ENCODE data around the gene AFAP1. TPM values are rescaled to one million over a fixed set of nuclear protein-coding genes. Genes with fewer than 3 reads are reported as not detected.
A peak's percentile ranks its signal among the peaks of the same experiment; 100 is the strongest.

Gene AFAP1
- total RNA-seq, 1 donor from 2014 or later = 31.9 TPM

- no peak overlapping the region for H3K4me3 Mint-ChIP-seq (ENCODE audit: low read depth)
- no peak overlapping the region for H3K27ac Mint-ChIP-seq
- DNase-seq (ENCODE audit: low spot score, unreplicated experiment) = no peak
- no peak for TF ChIP-seq CTCF (IDR thresholded peaks at IDR 0.05; ENCODE audit: unreplicated experiment)
- H3K27me3 Mint-ChIP-seq = peaks cover 7% of the 10 kb centered on the region
- H3K36me3 Mint-ChIP-seq (ENCODE audit: insufficient read depth) = peaks cover 2% of the 10 kb centered on the region
- H3K9me3 Mint-ChIP-seq (ENCODE audit: low read depth) = peaks cover 4% of the 10 kb centered on the region
- H3K4me1 Mint-ChIP-seq (ENCODE audit: low read depth) = peaks cover 20% of the 10 kb centered on the region
These were observed 39.9 kb upstream of the AFAP1 start for GRCh38 chr4:7979652-7979968.

GRCh38 chr4:7978907-7979651, 39.4 kb upstream of the AFAP1 start:
- TF ChIP-seq CTCF (IDR thresholded peaks at IDR 0.05; ENCODE audit: unreplicated experiment) = no peak
- peaks cover 20% of the 10 kb centered on the region for H3K4me1 Mint-ChIP-seq (ENCODE audit: low read depth)
- H3K27ac Mint-ChIP-seq = peak overlapping the region; percentile 88
- H3K27me3 Mint-ChIP-seq = peaks cover 7% of the 10 kb centered on the region
- H3K36me3 Mint-ChIP-seq (ENCODE audit: insufficient read depth) = peaks cover 2% of the 10 kb centered on the region
- no peak overlapping the region for H3K4me3 Mint-ChIP-seq (ENCODE audit: low read depth)
- no peak for DNase-seq (ENCODE audit: low spot score, unreplicated experiment)
- H3K9me3 Mint-ChIP-seq (ENCODE audit: low read depth) = peaks cover 4% of the 10 kb centered on the region

- Mint-ChIP-seq H3K27me3 (peaks cover 3% of the 10 kb centered on the region), H3K36me3 (ENCODE audit: insufficient read depth) (peaks cover 2% of the 10 kb centered on the region), H3K9me3 (ENCODE audit: low read depth) (peaks cover 4% of the 10 kb centered on the region), H3K4me3 (ENCODE audit: low read depth) (no peak overlapping the region), H3K27ac (peak overlapping the region; percentile 88), H3K4me1 (ENCODE audit: low read depth) (peaks cover 20% of the 10 kb centered on the region)
- no peak for DNase-seq (ENCODE audit: low spot score, unreplicated experiment)
- no peak for TF ChIP-seq CTCF (IDR thresholded peaks at IDR 0.05; ENCODE audit: unreplicated experiment)
These were observed 38.8 kb upstream of the AFAP1 start for GRCh38 chr4:7978489-7978888.

GRCh38 chr4:7976634-7977033, 37.0 kb upstream of the AFAP1 start:
- H3K36me3 Mint-ChIP-seq (ENCODE audit: insufficient read depth) = peaks cover 2% of the 10 kb centered on the region
- peaks cover 28% of the 10 kb centered on the region for H3K4me1 Mint-ChIP-seq (ENCODE audit: low read depth)
- no peak for TF ChIP-seq CTCF (IDR thresholded peaks at IDR 0.05; ENCODE audit: unreplicated experiment)
- H3K9me3 Mint-ChIP-seq (ENCODE audit: low read depth) = peaks cover 4% of the 10 kb centered on the region
- H3K4me3 Mint-ChIP-seq (ENCODE audit: low read depth) = no peak overlapping the region
- no peaks in the 10 kb centered on the region for H3K27me3 Mint-ChIP-seq
- H3K27ac Mint-ChIP-seq = peak overlapping the region; percentile 38
- DNase-seq (ENCODE audit: low spot score, unreplicated experiment) = no peak

GRCh38 chr4:7976025-7976424, 36.4 kb upstream of the AFAP1 start:
- Mint-ChIP-seq H3K36me3 (ENCODE audit: insufficient read depth) (no peaks in the 10 kb centered on the region), H3K4me3 (ENCODE audit: low read depth) (no peak overlapping the region), H3K27ac (no peak overlapping the region), H3K27me3 (no peaks in the 10 kb centered on the region), H3K4me1 (ENCODE audit: low read depth) (peaks cover 23% of the 10 kb centered on the region), H3K9me3 (ENCODE audit: low read depth) (no peaks in the 10 kb centered on the region)
- DNase-seq (ENCODE audit: low spot score, unreplicated experiment) = no peak
- no peak for TF ChIP-seq CTCF (IDR thresholded peaks at IDR 0.05; ENCODE audit: unreplicated experiment)
